Prostate gland (tissue), 2 donors: Measurements from ENCODE around the gene LEO1.
A peak's percentile ranks its signal among the peaks of the same experiment; 100 is the strongest.

Experiments used
- CTCF ChIP-seq, 4 experiments: fragments of 200-600 bp in 2 of 4; fragments of 450-650 bp in 2 of 4; sonication (generic) in 2 of 4; IDR thresholded peaks; 1 replicate in 3 of 4; 2 replicates in 1 of 4; pipeline ENCODE4 v1.5.1; 2016 to 2019; ENCODE audit warnings: antibody characterized with exemption in 4 of 4, mild to moderate bottlenecking in 2 of 4, moderate library complexity in 2 of 4
- POLR2A ChIP-seq: fragments of 450-650 bp; IDR thresholded peaks from one replicate; pipeline ENCODE4 v1.6.1; 2016; ENCODE audit warnings: antibody characterized with exemption, mild to moderate bottlenecking
- POLR2AphosphoS5 ChIP-seq: sonication (generic); formaldehyde crosslinking; IDR thresholded peaks from one replicate; pipeline ENCODE4 v1.6.1; 2017; ENCODE audit warnings: antibody characterized with exemption

GRCh38 chr15:51971375-51972133, at the start of gene LEO1:
- TF ChIP-seq CTCF (IDR thresholded peaks at IDR 0.05) (peak in 3 of 4 experiments; percentile 30 to 56 (median 31)), POLR2A (peak; percentile 47), POLR2AphosphoS5 (peak; percentile 94)
